ENCODE measurements around the gene PLB1. TPM values are rescaled to one million over a fixed set of nuclear protein-coding genes. Genes with fewer than 3 reads are reported as not detected.

Gene PLB1
- polyA plus RNA-seq, 1 experiment, result 1.4 TPM

GRCh38 chr2:28480403-28481049 lies 15.3 kb upstream of the PLB1 start:
- ChIA-PET CTCF (no interaction called here), POLR2A (no interaction called here)
- Histone ChIP-seq H3K27ac (ENCODE audit: low read depth, low read length) (no peak overlapping the region), H3K27me3 (ENCODE audit: control insufficient read depth, insufficient read depth, low read length) (peaks cover 7% of the 10 kb centered on the region), H3K9me3 (ENCODE audit: control insufficient read depth, insufficient read depth, low read length) (no peaks in the 10 kb centered on the region), H3K4me3 (ENCODE audit: low read depth, low read length) (no peak overlapping the region)
- no peak for DNase-seq (ENCODE audit: low read depth, low spot score)
- no peak for TF ChIP-seq CTCF (IDR thresholded peaks at IDR 0.05; ENCODE audit: low read depth, low read length)

GRCh38 chr2:28481905-28482304 lies 14.0 kb upstream of the PLB1 start:
- H3K9me3 ChIP-seq (ENCODE audit: control insufficient read depth, insufficient read depth, low read length), result no peaks in the 10 kb centered on the region
- no peak for DNase-seq (ENCODE audit: low read depth, low spot score)
- CTCF ChIA-PET, result no interaction called here

GRCh38 chr2:28484835-28485234 lies 11.0 kb upstream of the PLB1 start:
- Histone ChIP-seq H3K4me3 (ENCODE audit: low read depth, low read length) (no peak overlapping the region), H3K9me3 (ENCODE audit: control insufficient read depth, insufficient read depth, low read length) (no peaks in the 10 kb centered on the region), H3K27me3 (ENCODE audit: control insufficient read depth, insufficient read depth, low read length) (peaks cover 10% of the 10 kb centered on the region), H3K27ac (ENCODE audit: low read depth, low read length) (no peak overlapping the region)
- ChIA-PET CTCF (no interaction called here), POLR2A (no interaction called here)
- no peak for DNase-seq (ENCODE audit: low read depth, low spot score)
- no peak for TF ChIP-seq CTCF (IDR thresholded peaks at IDR 0.05; ENCODE audit: low read depth, low read length)

More at GRCh38 chr2:28481905-28482304, 14.0 kb upstream of the PLB1 start:
- Histone ChIP-seq H3K27me3 (ENCODE audit: control insufficient read depth, insufficient read depth, low read length) (peaks cover 10% of the 10 kb centered on the region), H3K27ac (ENCODE audit: low read depth, low read length) (no peak overlapping the region), H3K4me3 (ENCODE audit: low read depth, low read length) (no peak overlapping the region)
- no peak for TF ChIP-seq CTCF (IDR thresholded peaks at IDR 0.05; ENCODE audit: low read depth, low read length)
- POLR2A ChIA-PET, result no interaction called here

- Histone ChIP-seq H3K9me3 (ENCODE audit: control insufficient read depth, insufficient read depth, low read length) (no peaks in the 10 kb centered on the region), H3K27ac (ENCODE audit: low read depth, low read length) (no peak overlapping the region), H3K27me3 (ENCODE audit: control insufficient read depth, insufficient read depth, low read length) (peaks cover 10% of the 10 kb centered on the region), H3K4me3 (ENCODE audit: low read depth, low read length) (no peak overlapping the region)
- DNase-seq (ENCODE audit: low read depth, low spot score), result no peak
- POLR2A ChIA-PET, result no interaction called here
- CTCF ChIA-PET, result no interaction called here
- no peak for TF ChIP-seq CTCF (IDR thresholded peaks at IDR 0.05; ENCODE audit: low read depth, low read length)
Observed at GRCh38 chr2:28486526-28486925, 9.3 kb upstream of the PLB1 start.

- no peak for TF ChIP-seq CTCF (IDR thresholded peaks at IDR 0.05; ENCODE audit: low read depth, low read length)
- H3K4me3 ChIP-seq (ENCODE audit: low read depth, low read length), result no peak overlapping the region
- no peaks in the 10 kb centered on the region for H3K9me3 ChIP-seq (ENCODE audit: control insufficient read depth, insufficient read depth, low read length)
- peaks cover 10% of the 10 kb centered on the region for H3K27me3 ChIP-seq (ENCODE audit: control insufficient read depth, insufficient read depth, low read length)
- DNase-seq (ENCODE audit: low read depth, low spot score), result no peak
- POLR2A ChIA-PET, result no interaction called here
- CTCF ChIA-PET, result no interaction called here
- no peak overlapping the region for H3K27ac ChIP-seq (ENCODE audit: low read depth, low read length)
Observed at GRCh38 chr2:28487258-28487657, 8.6 kb upstream of the PLB1 start.
